ENCODE measurements around the gene CLTB.
"Not testable (repeated sequence)": the region's sequence is repeated elsewhere in the genome, so short reads cannot be mapped to it uniquely, and the experiment has no call there.

The CLTB gene, protein sequence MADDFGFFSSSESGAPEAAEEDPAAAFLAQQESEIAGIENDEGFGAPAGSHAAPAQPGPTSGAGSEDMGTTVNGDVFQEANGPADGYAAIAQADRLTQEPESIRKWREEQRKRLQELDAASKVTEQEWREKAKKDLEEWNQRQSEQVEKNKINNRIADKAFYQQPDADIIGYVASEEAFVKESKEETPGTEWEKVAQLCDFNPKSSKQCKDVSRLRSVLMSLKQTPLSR

DNA sequence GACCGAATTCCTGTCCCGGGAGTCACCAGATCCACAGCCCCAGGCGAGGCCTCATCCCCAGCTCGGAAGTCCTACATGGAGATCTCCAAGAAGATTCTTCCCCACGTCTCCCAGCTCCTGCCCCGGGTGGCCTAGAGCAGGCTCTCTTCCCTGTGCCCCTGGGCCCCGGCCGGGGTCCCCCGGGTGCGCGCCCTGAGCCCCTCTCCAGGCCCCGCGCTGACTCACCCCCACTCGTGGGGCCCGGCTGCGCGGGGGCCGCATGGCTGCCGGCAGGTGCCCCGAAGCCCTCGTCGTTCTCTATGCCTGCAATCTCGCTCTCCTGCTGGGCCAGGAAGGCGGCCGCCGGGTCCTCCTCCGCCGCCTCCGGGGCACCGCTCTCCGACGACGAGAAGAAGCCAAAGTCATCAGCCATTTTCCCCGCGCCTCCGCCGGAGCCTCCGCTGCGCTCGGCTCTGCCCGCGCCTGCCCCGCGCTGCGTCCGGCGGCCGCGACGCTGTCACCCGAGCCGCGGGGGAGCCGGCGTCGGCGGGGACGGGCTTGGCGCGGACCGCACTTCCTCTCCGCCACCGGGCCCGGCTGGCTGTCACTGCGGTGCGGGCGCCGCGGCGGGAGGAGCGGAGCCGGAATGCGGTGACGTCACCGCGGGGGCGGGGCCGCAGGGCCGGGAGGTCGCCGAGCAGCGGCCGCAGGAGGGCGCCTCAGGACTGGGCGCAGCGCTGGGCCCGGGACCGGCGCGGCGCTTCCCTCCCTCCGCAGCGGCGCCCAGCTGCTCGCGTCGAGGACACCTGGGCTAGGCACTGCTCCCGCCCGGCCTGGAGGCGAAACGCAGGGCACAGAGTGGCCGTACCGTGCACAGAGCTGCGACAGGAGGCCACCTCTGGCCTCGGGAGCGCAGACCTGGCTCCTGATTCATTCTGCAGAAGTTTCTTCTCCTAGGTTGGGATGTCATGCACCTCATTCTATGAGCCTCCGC, at the start of gene CLTB:
Gene CLTB, minus strand, starts transcription at position 588 of the 973 bp plus-strand sequence. Its CDS starts 176 bp downstream, at position 412.
- DNase-seq: peak; percentile 42

DNA sequence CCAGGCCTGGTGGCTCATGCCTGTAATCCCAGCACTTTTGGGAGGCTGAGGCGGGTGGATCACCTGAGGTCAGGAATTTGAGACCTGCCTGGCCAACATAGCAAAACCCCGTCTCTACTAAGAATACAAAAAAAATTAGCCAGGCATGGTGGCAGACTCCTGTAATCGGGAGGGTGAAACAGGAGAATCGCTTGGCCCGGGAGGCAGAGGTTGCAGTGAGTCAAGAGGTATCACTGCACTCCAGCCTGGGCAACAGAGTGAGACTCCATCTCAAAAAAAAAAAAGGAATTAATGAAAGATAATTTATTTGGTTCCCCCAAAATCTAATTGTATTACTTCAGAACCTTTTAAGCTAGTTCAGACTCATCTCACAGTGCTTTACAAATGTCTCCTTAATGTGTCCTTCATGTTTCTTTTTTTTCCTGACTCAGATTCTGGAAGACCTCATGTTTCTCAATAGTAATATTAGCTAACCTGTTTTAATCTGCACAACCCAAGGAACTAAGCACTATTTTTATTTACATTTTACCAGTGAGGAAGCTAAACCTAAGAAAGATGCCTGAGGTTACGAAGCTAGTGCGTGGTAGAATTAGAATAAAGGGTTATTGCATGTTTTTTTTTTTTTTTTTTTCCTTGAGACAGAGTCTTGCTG, 46.9 kb upstream of the CLTB start:
- no peak for DNase-seq

DNA sequence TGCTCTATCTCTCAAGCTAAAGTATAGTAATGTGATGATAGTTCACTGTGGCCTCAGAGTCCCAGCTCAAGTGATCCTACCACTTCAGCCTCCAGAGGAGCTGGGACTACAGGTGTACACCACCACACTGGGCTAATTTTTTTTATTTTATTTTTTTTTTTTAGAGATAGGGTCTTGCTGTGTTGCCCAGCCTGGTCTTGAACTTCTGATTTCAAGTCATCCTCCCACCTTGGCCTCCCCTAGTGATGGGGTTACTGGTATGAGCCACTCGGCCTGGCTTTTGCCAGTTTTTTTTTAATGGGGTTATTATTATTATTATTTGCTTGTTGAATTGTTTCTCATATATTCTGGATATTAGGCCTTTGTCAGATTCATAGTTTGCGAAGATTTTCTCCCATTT, 45.0 kb upstream of the CLTB start:
- DNase-seq: no peak

DNA sequence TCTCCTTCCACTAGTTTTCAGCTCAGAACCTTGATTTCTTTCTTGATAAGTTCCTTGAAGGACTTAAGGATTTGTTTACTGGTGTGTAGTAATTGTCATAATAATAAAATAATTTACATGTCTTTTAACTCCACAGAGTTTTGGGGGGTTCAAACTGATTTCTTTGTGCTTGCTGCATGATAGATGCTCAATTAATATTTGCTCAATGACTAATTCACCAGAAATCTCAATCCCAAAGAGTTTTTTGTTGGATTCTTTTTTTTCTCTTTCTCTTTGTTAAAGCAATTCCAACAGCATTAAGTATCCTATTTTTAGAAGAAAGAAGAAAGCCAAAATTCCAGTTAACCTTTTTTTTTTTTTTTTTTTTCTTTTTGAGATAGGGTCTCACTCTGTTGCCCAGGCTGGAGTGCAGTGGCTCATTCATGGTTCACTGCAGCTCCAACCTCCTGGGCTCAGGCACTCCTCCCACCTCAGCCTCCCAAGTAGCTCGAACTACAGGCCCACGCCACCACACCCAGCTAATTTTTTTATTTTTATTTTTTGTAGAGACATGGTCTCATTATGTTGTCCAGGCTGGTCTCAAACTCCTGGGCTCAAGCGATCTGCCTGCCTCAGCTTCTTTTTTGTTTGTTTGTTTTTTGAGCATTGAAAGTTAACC, 42.7 kb upstream of the CLTB start:
- DNase-seq: no peak

DNA sequence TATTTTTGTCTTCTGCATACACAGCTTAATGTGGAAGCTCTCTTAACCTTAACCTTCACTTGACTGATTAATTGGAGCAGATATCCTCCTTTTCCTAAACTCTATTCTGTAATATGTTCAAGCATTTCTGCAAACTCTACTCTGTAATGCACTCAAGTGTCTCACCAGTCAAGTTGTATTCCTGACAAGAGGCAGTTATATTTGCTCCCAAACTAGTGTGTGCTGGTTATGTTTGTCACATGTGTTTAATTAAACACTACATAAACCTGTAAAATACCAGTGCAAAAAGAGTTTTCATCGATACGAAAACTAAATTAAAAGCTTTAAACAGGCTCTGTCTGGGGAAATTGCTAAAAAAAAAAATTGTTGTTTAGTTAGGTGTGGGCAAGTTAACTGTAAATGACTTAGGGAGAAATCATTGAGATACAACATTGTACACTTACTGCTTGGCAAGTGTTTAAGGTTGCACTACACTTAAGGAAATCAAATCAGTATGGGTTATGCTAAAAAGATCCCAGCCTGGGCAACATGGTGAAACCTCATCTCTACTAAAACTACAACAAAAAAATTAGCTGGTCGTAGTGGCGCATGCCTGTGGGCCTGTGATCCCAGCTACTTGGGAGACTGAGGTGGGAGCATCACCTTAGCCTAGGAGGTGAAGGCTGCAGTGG, 38.5 kb upstream of the CLTB start:
- no peak for DNase-seq

DNA sequence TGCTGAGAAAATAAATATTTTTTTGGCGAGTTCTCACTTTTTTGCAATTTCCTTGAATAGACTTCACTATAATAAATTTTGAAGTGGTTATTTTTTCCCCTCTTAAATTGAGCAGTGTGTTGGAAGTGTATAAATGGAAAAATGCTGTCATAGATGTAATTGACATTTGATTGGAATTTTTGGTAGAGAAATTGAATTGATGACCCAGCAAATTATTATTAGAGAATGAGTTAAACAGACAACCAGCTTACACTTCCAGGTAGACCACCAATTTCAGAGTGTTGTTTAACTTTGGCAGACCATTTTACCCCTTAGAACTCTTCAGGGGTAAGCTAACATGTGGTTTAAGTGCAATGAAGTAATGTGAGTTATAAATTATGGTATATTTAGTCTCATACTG, 33.7 kb upstream of the CLTB start:
- no peak for DNase-seq

DNA sequence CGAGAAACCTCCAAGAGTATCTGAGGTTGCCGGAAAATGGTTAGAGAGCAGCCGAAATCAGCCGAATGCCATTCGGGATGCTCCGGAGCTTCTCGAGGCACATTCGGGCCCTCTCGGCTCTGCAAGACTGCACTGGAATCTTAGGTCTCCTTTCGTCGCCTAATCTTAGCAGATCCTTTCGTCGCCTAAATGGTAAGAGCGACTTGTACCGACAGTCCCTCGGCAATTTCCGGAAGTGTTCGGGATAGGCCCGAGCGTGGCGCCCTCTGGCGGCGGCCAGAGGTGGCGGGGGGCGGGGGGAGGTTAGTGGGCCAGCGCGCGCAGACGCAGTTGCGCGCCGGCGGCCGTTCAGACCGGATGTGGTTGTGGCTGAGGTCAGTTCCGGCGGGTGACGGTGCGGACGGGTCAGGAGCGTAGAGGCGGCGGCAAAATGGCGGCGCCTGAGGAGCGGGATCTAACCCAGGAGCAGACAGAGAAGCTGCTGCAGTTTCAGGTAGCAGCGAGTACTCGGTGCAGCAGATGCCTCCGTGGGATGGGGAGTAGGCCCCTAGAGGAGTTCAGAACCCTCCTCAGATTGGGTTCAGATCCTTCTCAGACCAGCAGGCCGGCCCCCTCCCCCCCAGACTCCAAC, 31.8 kb upstream of the CLTB start, which contains the start of gene FAF2:
Gene FAF2, plus strand, starts transcription at position 408 of the 631 bp plus-strand sequence. Its CDS starts 23 bp downstream, at position 431.
- peak; percentile 97 for DNase-seq

DNA sequence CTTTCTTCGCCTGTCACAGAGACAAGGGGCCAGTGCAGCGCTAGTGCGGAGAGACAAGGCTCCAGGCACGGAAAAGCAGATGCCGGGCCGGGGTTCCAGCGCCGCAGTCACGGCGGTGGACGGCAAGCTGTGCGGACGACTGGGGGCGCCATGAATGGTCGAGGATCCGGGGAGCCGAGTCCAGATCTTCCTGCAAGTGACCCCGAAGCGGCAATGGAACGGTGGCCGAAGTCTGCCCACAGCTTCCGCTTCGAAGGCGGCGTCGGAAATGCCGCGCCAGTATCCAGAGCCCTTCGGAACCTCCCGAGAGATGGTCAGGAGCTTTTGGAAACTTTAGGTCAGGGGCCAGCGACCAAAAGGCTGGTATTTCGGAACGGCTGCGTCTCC, 31.2 kb upstream of the CLTB start:
- no peak for DNase-seq

DNA sequence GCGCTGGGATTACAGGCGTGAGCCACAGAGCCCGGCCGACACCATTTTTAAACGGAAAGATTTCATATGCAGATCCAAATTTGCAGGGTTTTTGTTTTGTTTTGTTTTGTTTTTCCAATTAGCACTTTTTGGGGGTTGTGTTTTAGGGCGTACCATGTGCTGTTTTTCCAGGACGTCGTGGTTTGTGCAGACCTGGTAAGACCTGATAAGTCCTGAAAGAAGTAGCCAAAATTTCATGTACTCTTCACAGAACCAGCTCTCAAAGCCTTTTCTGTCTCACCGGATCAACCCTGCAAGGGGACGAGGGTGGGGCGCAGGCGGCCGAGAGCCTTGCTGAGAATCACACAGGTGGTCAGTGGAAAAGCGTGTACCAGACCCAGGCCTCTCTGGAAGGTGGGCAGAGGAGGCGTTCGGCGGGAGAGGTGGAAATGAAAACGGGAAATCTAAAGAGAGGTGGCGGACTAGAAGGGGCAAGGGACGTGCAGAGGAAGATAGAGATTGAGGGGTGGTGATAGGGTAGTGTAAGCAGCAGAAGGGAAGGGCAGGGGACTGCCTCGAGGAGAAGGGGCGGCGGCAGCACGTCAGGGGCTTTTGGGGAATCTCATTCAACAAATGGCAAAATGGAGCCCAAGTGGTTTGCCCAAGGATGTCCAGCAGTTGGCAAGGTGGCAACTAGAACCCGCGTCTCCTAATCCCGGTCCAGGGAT, 30.7 kb upstream of the CLTB start:
- DNase-seq: no peak

DNA sequence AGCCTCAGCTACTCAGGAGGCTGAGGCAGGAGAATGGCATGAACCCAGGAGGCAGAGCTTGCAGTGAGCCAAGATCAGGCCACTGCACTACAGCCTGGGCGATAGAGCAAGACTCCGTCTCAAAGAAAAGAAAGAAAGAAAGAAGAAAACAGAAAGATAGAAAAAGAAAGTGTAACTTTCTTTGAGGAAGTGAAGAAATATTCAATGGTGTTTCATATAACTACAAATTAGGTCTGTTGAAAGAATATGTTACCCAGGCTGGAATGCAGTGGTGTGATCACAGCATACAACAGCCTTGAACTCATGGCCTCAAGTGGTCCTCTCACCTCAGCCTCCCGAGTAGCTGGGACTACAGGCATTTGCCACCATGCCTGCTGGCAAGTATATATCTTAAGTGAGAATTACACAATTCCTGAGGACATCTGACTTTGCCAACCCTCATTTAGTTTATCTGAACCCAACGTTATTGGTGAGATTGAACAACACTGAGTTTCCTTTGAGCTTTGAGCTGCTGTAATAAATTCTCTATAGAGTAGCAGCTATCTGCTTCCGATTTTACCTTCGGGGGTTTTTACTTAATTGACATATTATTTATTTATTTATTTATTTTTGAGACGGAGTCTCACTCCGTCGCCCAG, 29.8 kb upstream of the CLTB start:
- DNase-seq: no peak

DNA sequence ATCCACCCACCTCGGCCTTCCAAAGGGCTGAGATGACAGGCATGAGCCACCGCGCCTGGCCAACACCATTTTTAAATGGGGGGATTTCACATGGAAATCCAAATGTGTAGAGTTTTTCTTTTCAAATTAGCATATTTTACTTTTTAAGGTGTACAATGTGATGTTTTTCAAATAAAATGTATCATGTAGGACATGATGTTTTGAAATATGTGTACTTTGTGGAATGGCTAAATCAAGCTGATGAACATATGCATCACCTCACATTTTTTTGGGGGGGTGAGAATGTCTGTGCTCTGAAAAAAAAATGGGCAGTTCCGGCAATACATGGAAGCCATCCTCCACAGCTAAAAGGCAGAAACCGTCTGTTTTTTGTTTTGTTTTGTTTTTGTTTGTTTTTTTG, 28.4 kb upstream of the CLTB start:
- DNase-seq: no peak

DNA sequence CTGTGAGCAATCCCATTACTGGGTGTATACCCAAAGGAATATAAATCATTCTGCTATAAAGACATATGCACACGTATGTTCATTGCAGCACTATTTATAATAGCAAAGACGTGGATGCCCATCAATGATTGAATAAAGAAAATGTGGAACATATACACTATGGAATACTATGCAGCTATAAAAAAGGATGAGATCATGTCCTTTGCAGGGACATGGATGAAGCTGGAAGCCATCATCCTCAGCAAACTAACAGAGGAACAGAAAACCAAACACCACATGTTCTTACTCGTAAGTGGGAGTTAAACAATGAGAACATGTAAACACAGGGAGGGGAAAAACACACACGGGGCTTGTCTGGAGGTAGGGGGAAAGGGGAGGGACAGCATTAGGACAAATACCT, 26.6 kb upstream of the CLTB start:
- not testable (repeated sequence) for DNase-seq

DNA sequence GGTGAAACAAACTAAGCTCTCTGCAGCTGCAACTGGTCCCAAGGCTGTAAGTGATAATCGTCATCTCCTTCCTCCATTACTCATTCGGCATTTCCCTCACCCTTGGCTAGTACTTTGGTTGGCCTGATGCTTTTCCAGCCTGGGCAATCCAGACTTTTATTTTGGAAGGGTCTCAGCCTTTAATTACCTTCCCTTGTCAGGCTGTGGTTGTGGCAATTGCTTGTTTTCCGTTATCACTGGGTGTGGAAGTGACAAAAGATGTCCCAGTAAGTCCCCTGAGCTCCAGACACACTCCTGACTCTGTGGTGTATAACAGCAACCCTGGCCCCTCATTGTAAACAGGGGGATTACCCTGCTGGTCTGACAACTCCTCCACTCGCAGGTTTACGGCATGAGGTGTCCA, 25.6 kb upstream of the CLTB start:
- no peak for DNase-seq

DNA sequence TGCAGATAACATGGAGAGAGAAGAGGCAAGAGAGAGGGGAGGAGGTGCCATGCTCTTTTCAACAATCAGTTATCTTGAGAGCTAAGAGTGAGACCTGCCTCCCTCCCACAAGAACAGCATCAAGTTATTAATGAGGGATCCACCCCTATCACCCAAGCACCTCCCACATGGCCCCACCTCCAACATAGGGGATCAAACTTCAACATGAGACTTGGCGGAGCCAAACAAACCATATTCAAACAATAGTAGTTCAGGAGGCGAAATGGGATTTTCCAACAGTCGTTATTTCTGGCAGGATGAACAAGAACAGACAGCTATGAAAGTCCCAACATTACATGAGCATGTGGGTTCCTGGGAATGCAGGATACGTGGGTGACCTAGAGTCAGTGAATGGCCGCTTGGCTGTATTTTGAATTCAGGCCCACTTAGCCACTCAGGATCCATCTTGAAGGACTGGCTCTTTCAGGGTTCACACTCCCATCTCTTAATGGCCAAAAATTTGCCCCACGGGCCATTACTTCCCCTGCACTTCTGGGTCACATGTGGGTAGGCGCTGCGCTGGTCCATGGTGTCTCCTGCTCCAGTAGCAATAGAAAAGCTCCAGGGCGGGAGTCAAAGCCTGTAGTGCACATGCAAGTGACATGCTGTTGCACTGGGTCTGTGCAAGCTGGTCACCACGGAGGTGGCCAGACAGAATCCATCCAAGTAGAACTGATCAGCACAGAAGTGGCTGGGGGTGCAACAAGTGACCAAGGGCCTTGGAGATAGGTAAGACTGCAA, 24.8 kb upstream of the CLTB start:
- DNase-seq: no peak

DNA sequence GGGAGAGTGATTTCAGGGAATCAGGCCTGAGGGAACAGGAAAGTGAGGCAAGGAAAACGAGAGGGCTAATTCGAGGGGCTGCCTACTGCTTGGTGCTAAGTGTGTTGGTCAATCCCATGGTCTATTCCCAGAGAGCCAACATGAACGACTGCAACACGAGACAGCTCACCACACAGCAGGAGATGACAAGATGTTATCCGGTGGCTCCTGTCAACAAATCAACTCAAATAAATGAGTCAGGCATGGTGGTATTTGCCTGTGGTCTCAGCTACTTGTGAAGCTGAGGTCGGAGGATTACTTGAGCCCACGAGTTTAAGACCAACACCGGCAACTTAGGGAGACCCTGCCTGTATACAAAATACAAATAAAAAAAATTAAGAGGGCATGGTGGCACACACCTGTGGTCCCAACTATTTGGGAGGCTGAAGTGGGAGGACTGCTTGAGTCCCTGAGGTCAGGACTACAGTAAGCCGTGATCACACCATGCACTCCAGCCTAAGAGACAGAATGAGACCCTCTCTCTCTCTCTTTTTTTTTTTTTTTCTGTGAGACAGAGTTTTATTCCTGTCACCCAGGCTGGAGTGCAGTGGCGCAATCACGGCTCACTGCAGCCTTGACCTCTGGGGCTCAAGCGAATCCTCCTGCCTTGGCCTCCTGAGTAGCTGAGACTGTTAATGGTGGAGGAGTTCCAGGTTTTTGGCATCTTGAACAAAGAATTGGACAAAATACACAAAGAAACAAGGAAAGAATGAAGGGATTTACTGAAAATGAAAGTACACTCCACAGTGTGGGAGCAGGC, 22.8 kb upstream of the CLTB start:
- DNase-seq: no peak

DNA sequence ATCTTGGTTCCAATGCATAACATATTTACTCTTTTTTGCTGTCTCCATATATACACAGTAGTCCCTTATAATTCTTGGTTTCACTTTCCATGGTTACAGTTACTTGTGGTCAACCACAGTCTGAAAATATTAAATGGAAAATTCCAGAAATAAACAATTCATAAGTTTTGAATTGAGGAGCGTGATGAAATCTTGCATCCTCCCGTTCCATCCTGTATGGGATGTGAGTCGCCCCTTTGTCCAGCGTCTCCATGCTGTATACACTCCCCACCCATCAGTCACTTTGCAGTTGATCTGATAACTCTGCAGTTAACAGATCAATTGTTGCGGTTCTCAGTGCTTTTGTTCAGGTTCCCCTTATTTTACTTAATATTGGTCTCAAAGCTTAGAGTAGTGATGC, 20.3 kb upstream of the CLTB start:
- no peak for DNase-seq

DNA sequence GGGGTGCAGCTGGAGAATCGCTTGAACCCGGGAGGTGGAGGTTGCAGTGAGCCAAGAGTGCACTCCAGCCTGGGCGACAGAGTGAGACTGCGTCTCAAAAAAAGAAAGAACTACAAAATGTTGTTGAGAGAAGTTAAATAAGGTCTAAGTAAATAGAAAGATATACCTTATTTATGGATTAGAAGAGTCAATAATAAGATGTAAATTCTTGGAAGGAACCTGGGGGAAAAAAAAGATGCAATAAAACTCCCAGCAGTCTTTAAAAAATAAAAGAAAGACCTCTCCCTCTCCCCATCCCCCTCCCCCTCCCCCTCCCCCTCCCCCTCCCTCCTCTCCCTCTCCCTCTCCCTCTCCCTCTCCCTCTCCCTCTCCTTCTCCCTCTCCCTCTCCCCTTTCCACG, 16.4 kb upstream of the CLTB start:
- no peak for DNase-seq

DNA sequence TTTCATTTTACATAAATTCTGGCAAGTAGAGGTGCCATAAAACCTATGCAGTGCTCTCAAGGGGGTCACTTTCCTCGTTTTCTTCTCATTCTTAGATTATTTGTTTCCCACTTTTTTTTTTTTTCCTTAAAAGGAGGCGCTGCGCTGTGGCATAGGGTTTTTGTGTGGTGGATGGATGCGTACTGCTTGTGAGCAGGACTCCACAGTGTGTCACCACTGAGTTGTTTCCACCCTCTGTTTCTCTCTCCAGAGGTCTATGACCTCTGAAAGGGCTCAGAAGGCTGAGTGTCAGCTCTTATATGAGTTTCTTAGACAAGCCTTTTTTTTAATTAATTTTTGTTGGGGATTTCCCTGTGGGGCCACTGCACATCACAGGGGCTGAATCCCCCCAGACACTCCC, 13.6 kb upstream of the CLTB start:
- DNase-seq: no peak

DNA sequence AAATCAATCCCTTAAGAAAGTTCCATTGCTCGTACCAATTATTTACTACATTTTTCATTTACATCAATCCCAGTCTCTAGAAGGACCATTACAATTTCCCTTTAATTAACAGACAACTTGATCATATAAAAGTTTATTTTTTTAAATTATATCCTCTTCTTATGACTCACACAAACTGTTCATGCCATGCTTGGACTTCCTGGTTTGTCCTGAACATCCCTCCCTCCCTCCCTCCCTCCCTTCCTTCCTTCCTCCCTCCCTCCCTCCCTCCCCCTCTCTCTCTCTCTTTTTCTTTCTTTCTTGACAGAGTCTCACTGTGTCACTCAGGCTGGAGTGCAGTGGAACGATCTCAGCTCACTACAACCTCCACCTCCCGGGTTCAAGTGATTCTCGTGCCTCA, 11.6 kb upstream of the CLTB start:
- no peak for DNase-seq

Measured in NCI-H2227 treated with DMSO at 0.1 percent for 48 hours (cell line).